HG03571 (cell line): ENCODE data around the gene SF3B2.

ENCODE experiments used
- ATAC-seq: cut with Tn5 transposase; IDR thresholded peaks from one replicate; pipeline ENCODE4 v1.9.1; 2021; ENCODE audit not compliant: unreplicated experiment

SF3B2 gene

DNA sequence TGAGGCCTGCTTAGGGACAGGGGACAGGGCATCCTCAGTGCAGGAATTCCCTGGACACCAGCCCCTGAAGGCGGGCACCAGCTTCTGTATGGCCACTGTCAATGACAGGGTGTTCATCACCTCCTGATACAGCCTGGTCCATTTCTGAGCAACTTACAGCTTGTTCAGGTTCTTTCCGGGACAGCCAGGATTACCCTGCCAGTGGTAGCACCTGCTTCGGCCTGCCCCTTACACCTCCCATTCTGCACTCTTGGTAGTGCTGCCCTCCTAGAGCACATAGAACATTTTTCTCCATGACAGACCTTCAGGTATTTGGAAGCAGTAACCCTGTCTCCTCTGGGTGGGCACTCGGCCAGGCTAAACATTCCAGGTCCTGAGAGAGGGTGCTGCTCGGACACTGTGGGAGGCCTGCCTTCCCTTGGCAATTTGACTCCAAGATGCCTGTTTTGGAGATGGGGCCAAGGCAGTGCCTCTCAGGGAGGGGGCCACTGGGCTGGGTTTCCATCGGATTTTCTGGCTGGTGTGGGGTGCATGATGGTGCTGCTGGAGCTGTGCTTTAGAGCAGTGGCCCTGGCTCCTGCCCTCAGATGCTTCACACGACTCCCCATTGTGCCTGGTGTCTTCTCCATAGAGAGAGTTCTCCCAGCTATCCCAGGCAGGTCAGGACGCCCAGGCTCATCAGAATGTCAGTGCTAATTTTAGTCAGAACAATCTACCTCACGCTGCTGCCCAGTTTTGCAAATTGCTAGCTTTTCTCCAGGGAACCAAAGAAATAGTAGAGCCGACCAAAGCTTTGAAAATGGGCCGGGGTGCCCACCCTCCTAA lies 4.4 kb upstream of the SF3B2 start:
- no peak for ATAC-seq

DNA sequence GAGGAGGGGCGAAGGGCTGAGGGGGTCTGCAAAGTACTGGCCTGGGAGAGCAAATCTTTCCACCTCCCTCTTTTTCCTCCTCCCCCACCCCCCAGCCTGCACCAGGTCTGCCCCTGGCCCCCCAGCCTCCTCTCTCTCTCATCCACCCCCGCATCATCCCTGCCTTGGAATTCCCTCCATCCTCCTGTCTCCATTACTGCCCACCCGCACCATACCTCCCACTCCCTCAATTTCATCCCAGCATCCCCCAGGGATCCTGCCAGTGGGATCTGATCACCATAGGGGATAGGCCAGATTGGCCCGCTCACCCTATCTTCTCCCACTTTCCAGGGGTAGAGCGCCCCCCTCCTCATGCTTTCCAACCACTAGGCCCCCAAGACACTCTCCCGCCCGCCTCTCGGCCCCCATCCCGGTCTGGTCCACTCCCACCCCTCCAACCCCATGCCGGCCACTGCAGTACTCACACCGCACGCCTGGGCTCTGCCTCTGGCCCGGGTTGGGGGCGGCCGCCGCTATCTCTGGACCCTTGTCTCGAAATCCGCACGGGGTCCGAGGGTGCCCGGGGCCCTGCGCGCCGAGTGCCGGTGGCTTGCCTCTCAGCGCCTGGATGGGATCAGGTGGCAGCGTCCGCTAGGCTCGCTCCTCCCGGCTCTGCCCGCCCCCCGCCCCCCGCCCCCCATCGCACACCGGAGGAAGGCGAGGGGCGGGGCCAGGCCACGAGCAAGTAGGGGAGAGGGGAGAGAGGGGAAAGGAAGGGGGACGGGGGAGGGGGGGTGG lies 3.4 kb upstream of the SF3B2 start, which contains the start of gene GAL3ST3:
Gene GAL3ST3 (minus strand): TSS at position 615 of the 777 bp plus-strand sequence. CDS start 3,746 bp downstream, outside the sequence.
- no peak for ATAC-seq

DNA sequence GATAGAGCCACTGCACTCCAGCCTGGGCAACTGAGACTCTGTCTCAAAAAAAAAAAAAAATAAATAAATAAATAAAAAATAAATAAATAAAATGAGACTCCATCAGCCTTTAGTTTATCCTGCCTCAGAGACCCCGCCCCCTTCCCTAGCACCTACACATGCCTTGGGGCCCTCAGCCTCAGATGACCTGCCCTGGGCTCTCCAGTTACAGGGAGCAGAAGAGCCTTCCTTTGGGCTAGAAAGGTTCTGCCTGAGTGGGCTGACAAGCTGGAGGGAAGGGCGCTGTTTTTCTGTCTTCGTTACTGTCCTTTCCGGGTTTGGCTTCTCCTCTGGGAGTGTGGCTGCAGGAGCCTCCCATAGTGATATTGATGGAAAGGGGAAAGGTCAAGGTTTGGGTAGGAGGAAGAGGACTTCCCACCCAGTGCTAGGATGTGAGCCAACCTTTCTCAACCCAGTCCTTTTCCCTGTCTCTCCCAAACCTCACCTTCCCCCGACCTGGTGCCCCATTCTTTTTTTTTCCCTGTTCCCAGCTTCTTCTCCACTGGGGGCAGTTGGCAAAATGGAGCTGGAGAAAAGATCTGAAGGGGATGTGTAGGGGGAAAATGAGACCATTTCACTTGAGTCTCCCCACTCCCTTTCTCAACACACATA lies 1.5 kb upstream of the SF3B2 start:
- ATAC-seq, result no peak

DNA sequence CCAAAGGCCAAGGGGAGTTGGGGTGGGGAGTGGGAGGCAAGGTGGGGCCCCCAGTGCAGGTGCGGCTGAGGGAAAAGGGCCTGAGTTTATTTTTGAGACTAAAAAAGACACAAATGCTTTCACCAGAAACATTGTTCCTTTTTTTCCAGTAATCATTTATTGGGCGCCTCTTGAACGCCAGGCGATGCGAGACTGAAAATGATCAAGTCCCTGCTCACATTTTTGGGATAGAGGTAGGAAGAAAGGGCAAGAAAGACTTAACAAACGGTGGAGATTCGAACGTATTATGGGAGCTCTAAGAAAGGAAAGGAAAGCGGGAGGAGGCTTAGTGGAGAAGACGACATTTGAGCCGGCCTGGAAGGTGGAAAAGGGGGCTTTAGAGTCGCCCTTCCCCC lies 796 bp upstream of the SF3B2 start:
- no peak for ATAC-seq

DNA sequence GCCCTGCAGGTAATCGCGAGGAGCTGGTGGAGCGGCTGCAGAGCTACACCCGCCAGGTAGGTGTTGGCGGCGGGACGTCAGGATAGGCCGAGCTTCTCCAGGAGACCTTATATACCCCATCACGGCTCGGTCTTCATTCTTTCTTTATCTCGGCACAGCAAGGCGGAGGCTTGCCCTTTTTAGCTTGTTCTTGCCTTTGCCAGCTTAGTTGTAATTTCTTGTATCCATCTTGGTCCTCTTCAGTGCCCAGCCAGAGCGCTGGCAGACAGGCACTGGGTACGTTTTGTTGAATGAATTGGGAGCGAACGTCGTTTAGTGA lies 459 bp downstream of the SF3B2 start:
- ATAC-seq, result no peak

- no peak for ATAC-seq
Measured at GRCh38 chr11:66055021-66055420, 2.9 kb downstream of the SF3B2 start.

GRCh38 chr11:66056501-66056900 lies 4.3 kb downstream of the SF3B2 start:
- ATAC-seq, result no peak

- ATAC-seq, result no peak
Measured at GRCh38 chr11:66059966-66060680, 8.0 kb downstream of the SF3B2 start.

GRCh38 chr11:66061268-66061667 lies 9.1 kb downstream of the SF3B2 start:
- ATAC-seq, result no peak

GRCh38 chr11:66062408-66062807 lies 10.2 kb downstream of the SF3B2 start:
- no peak for ATAC-seq

DNA sequence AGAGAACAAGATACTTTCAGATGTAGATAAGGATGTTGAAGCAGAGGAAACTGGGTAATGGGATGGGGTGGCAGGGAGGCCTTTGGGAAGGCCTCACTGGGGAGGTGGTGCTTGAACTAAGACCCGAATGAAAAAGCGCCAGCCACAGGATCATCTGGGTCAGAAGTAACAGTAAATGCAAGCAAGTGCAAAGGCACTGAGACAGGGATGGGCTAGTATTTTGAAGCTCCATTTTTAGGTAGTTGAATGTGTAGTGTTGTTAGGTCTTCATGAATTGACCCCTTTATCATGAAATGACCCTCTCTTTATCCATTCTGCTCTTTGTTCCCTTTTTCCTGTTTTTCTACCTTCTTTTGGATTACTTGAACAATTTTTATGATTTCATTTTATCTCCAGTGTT lies 11.7 kb downstream of the SF3B2 start:
- no peak for ATAC-seq

- ATAC-seq, result no peak
Measured at GRCh38 chr11:66064571-66064970, 12.4 kb downstream of the SF3B2 start.

DNA sequence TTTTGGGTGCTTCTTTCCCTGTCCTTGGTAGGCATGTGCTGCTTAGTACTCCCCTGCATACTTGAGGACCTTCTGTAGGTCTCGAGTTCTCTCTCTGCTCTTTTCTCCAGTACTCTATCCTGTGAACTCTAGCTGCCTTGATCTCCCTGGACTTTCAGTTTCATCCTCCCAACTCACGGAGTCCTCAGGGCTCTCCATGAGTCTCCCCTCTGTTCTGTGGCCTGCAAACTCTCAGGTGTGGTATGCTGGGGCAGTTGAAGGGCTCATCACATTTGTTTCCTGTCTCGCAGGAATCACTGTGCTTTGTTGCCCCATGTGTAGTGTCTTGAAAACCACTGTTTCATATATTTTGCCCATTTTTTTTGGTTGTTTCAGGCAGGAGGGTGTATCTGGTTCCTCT lies 14.6 kb downstream of the SF3B2 start:
- ATAC-seq, result no peak

DNA sequence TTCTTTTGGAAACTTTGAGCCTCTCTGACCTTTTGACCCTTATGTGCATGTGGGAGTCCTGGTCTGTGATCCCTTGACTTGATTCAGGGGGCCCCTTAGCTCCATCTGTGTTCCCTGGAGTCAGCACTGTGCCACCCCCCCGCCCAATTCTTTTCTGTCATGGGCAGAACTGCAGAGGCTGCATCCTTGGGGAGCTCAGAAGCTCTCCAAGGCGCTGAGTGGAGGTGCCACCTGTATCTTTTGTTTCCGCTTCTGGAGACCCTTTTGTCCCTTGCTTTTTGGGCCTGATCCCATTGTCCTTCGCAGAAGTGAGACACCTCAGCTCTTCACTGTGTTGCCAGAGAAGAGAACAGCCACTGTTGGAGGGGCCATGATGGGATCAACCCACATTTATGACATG lies 15.5 kb downstream of the SF3B2 start:
- ATAC-seq, result no peak

DNA sequence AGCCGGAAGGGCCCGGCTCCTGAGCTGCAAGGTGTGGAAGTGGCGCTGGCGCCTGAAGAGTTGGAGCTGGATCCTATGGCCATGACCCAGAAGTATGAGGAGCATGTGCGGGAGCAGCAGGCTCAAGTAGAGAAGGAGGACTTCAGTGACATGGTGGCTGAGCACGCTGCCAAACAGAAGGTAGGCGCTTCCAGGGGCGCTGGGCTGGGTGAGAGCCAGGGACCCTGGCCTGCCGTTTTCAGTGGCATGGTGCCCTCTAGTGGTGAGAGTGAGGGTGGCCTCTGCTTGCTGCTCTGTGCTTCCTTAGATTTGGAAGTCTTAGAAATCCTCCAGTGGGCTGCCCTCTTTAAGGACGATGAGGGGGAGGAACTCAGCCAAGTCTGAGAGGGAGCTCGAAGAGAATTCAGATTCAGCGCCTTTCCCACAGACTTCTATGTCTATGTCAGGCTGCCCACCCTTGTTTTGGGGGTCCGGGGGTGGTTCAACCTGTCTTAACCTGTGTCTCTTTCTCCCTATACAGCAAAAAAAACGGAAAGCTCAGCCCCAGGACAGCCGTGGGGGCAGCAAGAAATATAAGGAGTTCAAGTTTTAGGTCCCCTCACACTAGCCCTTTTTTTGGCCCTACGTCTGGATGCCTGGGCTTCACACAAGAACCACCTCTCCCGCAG lies 16.1 kb downstream of the SF3B2 start:
- ATAC-seq, result no peak

GRCh38 chr11:66068923-66069714 lies 17.0 kb downstream of the SF3B2 start:
- peak; percentile 5 for ATAC-seq

- peak; percentile 57 for ATAC-seq
Measured at GRCh38 chr11:66069715-66070603, 17.8 kb downstream of the SF3B2 start, which contains the start of gene PACS1. PACS1 (plus strand) TSS chr11:66070272; CDS start chr11:66070487, 215 bp downstream.

- ATAC-seq, result peak; percentile 2
Measured at GRCh38 chr11:66070604-66071380, 18.6 kb downstream of the SF3B2 start.
